CD4-positive, alpha-beta T cell treated with Interleukin-4 for 4 hours (primary cell): ENCODE measurements around the gene ARHGAP6.

Experiments used
- DNase-seq: peaks from one replicate; pipeline ENCODE4 v3.0.0-alpha.2; 2020

ARHGAP6 gene

DNA sequence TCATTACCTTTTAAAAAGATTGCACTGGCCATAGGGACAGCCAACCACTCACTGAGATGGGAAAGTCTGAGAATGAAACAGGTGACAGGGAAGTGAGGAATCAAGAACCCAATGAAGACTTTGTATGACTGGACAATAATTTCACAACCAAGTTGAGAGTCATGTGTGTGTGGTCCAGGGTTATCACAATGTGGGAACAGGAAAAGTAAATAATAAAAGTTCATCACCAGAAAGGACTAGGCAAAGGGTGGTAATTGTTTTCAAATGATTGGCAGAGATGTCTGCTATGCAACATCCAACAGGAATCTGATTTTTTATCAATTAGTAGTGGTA, 243.2 kb downstream of the ARHGAP6 start:
- DNase-seq = no peak

DNA sequence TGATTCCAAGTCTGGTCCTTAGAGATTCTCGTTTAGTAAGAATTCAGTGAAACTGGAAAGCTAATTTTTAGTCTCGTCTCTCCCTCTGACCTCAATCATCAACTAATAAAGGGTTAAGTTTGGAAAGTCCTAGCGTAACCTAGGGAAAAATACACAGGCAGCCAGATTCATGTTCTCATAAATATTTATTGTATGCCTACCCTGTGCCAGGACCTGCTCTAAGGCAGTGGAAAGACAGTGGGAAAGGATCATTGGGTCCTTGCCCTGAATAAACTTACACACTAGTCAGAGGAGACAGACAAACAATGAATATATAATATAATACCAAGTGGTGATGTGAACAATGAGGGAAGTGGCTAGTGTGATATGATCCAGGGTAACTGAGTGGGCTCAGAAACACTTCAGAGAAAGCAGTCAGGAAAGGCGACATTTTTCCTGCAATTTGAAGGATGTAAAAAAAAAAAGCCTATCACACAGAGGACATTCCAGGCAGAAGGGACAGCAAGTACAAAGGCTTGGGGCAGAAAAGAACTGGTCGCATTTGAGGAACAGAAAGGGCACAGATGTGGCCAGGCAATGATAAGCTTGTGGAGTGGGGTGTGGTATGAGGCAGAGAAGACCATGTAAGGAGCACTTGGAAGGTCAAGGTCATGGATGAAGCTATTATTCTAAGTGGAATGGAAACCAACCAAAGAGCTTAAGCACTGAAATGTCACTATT, 243.8 kb downstream of the ARHGAP6 start:
- no peak for DNase-seq

DNA sequence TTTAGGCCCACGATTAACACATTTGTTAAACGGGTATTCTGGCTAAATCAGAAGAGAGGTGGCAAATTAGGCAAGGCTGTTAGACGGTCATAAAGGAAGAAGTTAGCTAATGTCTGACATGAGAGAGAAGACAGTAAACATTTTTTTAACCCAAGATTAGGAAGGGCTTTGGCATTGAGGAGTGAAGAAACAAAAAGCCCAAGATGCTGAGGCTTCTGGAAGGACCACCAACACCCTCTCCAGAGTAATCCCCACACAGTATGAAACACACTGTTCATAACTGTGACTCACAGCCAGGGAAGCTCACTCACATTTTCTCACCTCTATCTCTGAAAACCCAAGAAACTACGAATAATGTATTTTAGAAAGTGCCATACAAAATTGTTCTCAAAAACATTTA, 244.9 kb downstream of the ARHGAP6 start:
- no peak for DNase-seq

DNA sequence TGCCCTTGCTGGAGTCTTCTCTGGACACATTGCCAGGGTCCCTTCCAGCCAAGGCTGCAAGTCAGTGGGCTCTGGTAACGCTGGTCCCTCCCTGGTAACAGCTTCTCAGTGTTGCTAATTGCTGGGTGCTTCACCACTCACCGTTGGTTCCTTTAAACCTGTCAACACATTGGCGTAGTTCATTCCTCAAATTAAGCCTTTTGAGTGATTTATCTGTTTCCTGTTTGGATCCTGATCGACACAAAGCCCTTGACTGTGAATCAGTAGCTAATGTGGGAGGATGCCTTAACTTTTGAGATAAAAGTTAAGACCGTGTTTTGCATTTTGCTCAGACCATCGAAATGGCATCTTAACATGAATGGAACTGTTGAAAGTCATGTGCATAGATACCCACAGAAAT, 246.6 kb downstream of the ARHGAP6 start:
- no peak for DNase-seq

DNA sequence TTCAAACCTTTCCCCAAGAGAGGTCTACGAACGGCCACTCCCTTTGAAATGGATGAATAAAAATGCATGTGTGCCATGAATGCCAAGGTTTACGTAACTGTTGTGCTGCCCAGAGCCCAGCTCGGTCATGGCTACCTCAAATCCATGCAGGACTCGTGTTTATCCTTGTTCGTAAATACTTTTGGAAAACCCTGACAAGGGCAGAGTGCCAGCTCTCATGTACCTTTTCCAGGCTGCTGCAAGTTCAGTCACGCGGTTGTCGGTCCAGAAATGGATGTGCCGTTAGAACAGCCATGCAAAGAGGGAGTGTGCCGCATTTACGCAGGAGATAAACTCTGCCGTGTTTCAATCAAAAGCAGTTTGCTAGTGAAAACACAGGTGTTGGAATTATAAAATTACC, 249.1 kb downstream of the ARHGAP6 start:
- DNase-seq = no peak

DNA sequence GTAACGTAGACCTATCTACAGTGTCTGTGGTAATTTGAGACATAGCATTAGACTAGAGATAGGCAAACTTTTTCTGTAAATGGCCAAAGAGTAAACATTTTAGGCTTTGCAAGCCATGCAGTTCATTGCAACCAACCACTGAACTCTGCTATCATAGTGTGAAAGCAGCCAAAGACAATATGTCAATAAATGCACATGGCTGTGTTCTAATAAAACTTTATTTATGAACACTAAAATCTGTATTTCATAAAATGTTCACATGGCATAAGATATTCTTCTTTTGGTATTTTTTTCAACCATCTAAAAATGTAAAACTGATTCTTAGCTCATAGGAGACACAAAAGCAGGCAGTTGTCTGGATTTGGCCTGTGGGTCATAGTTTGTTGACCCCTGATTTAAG, 251.6 kb downstream of the ARHGAP6 start:
- no peak for DNase-seq

DNA sequence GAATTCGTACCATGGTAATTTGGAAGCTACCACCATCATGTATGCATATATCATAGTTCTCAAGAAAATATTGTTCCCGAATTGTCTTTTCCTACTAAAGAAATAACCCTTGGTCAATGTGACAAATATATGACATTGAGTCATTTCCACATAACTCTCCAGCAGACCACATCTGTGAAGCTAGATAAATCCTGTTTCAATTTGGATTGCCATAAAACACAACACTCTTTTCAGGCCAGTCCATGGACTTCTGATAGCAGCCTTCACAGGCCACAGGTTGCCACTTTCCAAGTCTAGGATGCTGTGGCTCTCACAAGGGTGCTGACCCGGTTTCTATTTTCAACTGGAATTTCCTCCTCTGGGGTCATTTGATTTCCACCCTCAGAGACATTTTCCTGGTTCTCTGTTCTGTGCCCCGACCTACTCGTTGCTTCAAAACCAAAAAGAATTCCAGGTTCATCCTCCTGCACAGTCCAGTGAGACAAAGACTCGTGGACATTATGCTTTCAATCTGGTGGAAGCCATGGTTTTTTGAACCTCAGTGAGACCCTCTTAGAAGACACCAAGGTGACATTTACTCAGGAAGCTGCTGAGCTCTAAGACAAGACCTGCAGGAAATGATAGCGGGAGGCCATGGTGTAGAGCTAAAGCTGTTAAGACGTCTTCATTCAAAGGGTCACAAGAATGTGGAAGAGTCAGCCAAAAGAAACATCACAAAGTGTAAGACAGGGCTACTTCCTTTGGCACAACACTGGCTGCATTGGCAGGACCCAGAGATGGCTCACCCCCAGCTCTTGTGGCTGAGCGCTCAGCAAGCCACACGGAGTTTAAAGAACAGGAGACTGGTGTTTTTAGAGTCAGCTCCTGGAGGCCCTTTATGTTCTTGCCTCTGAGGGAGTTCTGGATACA, 252.8 kb downstream of the ARHGAP6 start:
- no peak for DNase-seq

DNA sequence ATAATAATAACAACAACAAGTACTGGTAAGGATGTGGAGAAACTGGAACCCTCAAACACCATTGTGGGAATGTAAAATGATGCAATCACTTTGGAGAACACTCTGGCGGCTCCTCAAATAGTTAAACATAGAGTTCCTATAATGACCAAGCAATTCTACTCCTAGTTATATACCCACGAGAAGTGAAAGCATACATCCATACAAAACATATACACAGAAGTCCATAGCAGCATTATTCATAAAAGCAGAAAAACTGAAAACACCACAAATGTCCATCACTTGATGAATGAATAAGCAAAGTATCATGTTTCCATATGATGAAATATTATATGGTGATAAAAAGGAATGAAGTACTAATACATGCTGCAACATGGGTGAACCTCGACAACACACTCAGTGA, 255.8 kb downstream of the ARHGAP6 start:
- no peak for DNase-seq

DNA sequence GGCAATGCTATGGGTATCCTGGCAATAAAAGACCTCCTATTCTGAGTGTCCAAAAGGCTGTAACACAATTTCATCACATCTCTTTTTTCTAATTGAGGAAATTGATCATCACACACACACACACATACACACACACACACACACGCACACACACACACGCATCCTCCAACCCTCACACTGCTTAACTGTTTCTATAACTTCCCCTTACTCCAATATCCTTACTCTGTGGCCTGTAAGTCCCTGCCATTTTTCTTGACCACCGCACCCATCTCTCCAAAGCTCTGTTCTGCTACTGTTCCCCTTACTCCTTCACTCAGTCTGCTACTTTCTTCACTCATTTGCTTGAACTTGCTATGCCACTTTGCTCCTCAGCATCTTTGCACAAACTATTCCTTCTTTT, 256.9 kb downstream of the ARHGAP6 start:
- DNase-seq = no peak

DNA sequence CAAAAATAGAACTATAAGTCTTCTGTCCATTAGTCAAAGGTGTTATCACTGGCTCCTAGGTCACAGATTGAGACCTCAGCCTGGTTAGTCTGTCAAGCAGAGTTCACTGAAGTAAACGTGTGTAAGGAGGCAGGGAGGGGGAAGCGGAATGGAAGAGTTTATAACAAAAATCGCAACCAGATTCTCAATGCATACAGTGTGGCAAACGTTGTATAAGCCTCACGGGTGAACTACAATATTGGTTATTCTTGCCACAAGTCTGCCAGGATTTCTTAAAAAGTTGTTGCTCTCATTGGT, 257.7 kb downstream of the ARHGAP6 start:
- no peak for DNase-seq

DNA sequence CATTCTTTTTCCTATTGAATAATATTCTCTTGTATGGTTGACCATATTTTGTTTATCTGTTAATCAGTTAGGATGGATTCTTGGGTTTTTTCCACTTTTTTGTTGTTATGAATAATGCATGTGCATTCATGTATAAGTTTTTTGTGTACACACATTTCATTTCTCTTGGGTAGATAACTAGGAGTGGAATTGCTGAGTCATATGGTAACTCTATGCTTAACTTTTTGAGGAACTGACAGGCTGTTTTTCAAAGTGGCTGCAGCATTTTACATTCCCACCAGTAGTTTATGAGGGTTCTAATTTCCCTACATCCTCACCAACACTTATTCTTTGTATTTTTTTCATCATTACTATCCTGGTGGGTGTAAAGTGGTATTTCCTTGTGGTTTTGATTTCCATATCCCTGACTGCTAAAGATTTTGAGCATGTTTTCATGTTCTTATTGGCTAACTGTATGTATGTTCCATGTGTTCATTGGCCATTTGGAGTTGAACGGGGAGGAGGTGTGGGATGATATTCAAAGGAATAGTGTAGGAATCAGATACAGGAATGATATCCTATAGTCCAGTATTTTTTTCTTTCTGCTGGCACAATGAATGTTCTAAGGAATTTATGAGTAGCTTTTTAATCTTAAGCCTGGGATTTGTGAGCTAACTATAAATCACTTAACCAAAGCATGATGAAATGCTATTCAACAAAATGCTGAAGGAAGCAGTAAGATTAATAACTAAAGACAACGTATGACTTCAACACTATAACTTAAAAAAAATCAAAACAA, 258.2 kb downstream of the ARHGAP6 start:
- DNase-seq = no peak

DNA sequence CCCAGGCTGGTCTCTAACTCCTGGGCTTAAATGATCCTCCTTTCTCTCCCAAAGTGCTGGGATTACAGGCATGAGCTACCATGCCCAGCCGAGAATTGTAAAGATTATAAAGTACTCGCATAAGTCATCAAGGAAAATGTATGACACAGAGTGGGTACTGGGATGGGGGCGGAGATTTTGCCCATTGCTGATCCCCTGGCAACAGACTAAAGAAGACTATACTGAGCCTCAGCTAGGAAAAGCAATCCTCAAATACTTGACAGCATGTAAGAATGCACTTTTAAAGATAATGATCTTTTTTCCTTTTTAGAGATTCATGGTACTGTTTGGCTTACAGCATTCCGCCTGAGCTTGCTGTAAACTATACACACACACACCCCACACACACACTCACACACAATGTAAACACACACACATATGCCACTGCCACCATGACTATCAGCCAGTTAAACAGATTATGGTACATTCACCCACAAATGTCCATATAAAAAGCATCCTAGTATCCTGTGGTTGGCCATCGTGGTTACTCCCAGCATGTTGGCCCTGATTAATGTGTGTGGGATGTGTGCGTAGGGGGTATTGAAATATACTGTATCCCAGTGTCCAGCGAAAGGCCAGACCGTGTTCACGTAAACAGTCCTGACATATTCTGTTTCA, 259.5 kb downstream of the ARHGAP6 start:
- DNase-seq = no peak

DNA sequence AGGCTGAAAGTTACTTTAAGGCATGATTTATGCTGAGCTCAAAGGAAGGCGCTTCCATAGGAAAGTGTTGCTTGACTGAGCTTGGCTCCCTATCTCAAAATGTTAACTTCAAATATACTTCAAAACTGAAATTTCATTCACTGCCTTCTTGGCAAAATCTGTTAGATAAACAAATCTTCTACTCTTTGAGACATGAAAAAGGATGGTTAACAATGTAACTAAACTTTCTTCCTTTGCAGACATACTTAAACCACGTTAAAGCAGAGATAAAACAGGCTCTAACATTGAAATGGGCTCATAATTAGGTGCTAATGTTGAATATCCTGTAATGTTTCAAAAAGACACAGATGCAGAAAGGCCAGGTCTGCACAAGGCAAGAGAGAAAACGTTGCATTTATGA, 262.1 kb downstream of the ARHGAP6 start:
- DNase-seq = no peak

DNA sequence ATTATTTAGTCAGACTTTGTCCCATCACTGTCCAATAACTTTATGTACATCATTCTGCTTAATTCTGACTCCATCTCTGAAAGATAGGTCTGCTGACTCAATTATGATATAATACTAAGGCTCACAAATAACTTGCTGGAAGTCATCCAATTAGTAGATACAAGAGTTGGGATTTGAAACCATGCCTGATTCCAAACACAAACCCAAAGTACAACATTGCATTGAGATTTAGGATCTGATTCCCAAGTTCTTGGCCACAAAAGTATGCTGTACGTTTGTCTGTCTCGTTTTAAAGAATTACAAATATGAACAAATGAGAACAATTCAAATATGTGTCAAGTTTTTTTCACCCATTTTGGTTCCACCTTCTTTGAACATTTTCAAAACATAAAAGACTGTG, 263.8 kb downstream of the ARHGAP6 start:
- DNase-seq = no peak

DNA sequence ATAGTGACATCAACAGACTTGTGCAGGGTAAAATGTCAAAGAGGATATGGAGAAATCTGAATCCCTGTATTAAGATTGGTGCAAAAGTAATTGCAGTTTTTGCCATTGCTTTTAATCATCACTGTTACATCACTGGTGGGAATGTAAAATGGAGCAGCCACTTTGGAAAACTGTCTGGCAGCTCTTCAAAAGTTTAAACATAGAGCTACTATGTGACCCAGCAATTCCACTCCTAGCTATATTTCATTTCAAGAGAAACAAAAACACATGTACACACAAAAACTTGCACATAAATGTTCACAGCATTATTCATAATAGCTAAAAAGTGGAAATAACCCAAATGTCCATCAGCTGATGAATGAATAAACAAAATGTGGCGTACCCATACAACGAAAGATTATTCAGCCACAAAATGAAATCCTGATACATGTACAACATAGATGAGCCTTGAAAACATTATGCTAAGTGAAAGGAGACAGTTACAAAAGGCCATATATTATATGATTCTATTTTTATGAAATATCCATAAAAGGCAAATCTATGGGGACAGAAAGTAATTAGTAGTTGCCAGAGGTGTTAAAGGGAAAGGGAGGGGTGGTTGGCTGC, 266.1 kb downstream of the ARHGAP6 start:
- DNase-seq = no peak

DNA sequence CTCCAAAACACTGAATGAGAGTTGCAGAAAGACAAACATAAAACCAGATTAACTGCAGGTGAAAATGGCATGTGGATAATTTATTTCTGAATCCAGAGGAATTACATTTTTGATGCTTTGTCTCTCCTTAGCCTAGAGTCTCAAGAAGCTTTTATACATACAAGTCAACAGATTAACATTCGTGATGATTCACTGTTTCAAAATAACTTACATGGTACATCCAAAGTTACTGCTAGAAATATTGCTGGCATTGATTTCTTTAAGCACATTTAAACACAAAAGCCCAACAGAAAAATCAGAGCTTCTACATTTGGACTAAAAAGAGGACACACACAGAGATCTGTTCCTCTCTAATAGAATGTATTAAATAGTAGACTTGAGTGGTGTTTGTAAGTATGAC, 266.9 kb downstream of the ARHGAP6 start:
- DNase-seq = no peak

DNA sequence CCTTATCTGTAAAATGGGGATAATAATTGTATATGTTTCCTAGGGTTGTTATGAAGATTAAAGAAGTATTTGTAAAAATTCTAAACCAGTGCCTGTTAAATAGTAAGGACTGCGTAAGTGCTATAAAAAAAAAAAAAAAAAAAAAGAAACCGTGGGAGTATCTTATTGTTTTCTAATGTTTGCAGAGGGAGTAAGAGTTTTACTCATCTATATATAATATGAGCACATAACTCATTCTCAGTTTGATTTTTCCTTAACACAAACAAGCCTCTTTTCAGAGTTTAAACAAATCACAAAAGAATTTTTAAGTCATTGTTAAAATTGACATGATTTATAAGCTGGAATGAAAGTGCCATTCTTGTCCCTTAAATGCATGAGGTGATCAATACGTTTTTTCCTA, 267.6 kb downstream of the ARHGAP6 start:
- no peak for DNase-seq

DNA sequence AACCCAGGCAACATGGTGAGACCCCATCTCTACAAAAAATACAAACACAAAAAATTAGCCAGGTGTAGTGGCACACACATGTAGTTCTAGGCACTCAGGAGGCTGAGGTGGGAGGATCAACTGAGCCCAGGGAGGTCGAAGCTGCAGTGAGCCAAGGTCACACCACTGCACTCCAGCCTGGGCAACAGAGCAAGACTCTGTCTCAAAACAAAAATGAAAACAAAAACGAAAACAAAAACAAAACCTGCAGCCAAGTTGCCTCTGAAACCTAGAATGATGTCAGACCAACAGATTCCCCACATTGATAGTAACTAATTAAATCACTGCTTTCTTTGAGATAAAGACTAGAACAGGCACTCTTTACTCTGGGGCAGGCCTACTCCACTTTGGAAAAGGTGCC, 268.0 kb downstream of the ARHGAP6 start:
- DNase-seq = no peak

DNA sequence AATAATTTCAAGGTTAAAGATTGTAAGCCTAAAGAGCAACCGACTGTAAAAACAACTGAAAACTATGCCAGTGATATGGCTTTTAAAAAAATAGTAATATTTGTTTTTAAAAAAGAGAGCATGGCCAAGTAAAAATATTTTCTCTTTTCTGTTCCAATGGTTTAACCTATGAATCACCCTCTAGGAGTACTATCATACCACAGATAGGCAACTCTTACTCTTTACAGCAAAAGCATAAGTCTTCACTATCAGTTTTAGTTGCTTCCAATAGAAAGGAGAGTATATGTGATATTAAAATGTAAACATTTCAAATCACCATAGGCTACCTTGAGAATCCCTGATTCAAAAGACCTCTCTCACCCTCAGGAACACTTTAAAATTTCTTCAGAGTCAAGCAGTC, 269.9 kb downstream of the ARHGAP6 start:
- DNase-seq = no peak

DNA sequence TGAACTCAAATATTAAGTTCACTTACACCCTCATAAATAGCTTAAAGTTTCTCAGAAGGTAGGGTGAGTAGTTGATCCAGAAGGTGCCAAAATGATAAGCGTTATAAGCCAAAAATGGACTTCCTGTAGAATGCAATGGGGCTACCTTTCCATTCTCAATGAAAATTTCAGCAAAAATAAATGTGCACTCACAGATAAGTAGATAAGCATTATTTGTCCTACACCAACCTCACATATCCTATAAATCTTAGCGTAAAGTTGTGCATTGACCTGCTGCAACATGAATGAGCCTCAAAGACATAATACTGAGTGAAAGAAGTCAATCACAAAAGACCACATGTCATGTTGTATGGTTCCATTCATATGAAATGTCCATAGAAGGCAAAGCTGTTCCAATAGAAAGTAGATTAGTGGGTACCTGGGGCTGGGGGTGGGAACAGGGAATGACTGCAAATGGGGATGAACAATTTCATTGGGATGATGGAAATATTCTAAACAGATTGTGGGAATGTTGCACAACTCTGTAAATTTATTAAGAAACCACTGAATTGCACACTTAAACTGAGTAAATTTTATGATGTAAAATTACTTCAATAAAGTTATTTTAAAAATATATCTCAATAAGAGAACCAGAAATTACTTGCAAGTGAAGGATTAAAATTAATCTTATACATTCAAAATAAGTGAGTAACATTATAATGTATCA, 271.6 kb downstream of the ARHGAP6 start:
- DNase-seq = no peak

DNA sequence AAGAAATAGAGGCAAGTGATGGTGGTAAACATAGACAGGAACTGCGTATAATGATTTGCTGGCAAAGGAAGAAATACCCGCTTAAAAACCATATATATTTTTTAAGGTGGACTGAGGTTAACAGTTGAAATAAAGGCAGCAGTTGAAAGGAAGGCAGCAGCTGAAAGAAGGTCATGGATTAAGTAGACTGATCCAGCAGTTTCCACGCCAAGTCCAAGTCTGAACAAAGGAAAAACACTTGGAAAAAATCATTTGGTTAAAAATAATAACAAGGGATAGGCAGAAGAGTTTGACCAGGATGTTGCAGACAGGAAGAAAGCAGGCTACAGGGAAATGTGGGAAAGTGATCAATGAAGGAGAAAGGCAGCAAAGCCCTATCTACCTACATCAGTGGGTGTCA, 278.9 kb downstream of the ARHGAP6 start:
- DNase-seq = no peak

DNA sequence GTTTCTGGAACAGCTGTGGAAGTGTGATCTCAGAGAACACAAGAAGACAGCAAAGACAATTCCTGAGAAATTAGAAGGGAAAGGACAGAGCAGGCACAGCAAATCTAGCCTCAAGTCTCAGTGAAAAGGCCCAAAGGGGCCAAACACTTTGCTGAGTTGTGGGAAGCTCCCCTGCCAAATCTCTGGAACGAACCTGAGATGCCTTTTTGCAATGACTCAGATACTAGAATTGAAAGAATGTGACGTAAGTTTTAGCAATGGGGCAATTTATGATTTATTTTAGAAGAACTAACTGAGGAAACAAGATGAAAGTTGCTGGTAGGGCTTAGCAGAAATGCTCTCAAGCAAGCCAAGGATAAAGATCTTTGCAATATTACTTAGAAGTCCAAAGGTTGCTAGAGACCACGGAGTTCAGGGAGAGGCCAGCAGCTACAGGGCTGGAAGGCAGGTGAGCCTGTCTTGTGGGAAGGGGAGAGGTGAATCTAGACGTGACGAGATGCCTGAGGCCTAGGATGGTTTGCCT, 279.7 kb downstream of the ARHGAP6 start:
- DNase-seq = no peak
